K562 (cell line): ENCODE data around the gene CEND1. TPM values are rescaled to one million over a fixed set of nuclear protein-coding genes. Genes with fewer than 3 reads are reported as not detected.

ENCODE experiments used
- BRCA1 ChIP-seq, 2 experiments: fragments of 450-650 bp in 1 of 2; sonication (generic) in 1 of 2; formaldehyde crosslinking in 1 of 2; IDR thresholded peaks; 2 replicates each; pipeline versions ENCODE4 v1.5.0 to v1.6.1; 2017 to 2020; ENCODE audit warnings: mild to moderate bottlenecking in 1 of 2, missing genetic modification reagents in 1 of 2
- ERF ChIP-seq: fragments of 450-650 bp; formaldehyde crosslinking; IDR thresholded peaks from 2 replicates; pipeline ENCODE4 v1.4.0; 2020; ENCODE audit warnings: mild to moderate bottlenecking, mixed read lengths
- ILF3 ChIP-seq: fragments of 450-650 bp; IDR thresholded peaks from 2 replicates; pipeline ENCODE4 v1.6.1; 2018; ENCODE audit warnings: antibody characterized with exemption, mild to moderate bottlenecking, moderate library complexity, borderline replicate concordance
- MCM7 ChIP-seq, 2 experiments: fragments of 450-650 bp; IDR thresholded peaks; 2 replicates each; pipeline ENCODE4 v1.6.1; 2016 to 2018
- NR1H2 ChIP-seq: sonication (generic); formaldehyde crosslinking; IDR thresholded peaks from 2 replicates; pipeline ENCODE4 v1.4.0; 2020; ENCODE audit warnings: mild to moderate bottlenecking, missing genetic modification reagents
- PHF20 ChIP-seq: fragments of 450-650 bp; IDR thresholded peaks from 2 replicates; pipeline ENCODE4 v1.6.1; 2018; ENCODE audit not compliant: partially characterized antibody
- RBM39 ChIP-seq: fragments of 200-400 bp; formaldehyde crosslinking; optimal IDR thresholded peaks from 2 replicates; pipeline ENCODE3; 2018; ENCODE audit warnings: low read depth, low read length
- TBP ChIP-seq: optimal IDR thresholded peaks from 2 replicates; pipeline ENCODE3; 2011; ENCODE audit warnings: low read depth, low read length, improper control_type of control experiment
- ZNF318 ChIP-seq, 2 experiments: fragments of 450-650 bp; IDR thresholded peaks; 2 replicates each; pipeline ENCODE4 v1.6.1; 2016; ENCODE audit warnings: mild to moderate bottlenecking in 2 of 2, borderline replicate concordance in 1 of 2, low read depth in 1 of 2, moderate library complexity in 1 of 2
- ZNF512 ChIP-seq: IDR thresholded peaks from 2 replicates; pipeline ENCODE4 v1.6.1; 2016; ENCODE audit warnings: missing genetic modification characterization, missing compliant biosample characterization
- ZNF518B ChIP-seq: fragments of 250-450 bp; sonication (Bioruptor Pico); IDR thresholded peaks from 2 replicates; pipeline ENCODE4 v1.5.0; 2021; ENCODE audit warnings: mild to moderate bottlenecking, moderate library complexity
- polyA plus RNA-seq, 8 experiments: library from polyadenylated mRNA; depleted of rRNA in 4 of 8; stranded (reverse) in 5 of 8; unstranded in 3 of 8; fragments of >200 nt; fragmentation: Nextera tagmentation in 2 of 8; fragmentation: Illumina TruSeq in 1 of 8; extraction: Ambion mirVana in 2 of 8; extraction: Trizol in 1 of 8; gene quantifications; 2 replicates each; pipeline versions ENCODE4 v1.2.1 to v1.2.3, GENCODE V29; 2011 to 2014; ENCODE audit warnings: inconsistent platforms in 1 of 8, missing spikeins in 1 of 8
- total RNA-seq, 7 experiments: library from RNA; depleted of rRNA in 6 of 7; stranded (reverse); fragments of >200 nt in 6 of 7; fragmentation: Illumina TruSeq in 2 of 7; extraction: Trizol in 2 of 7; gene quantifications; 2 replicates each; pipeline versions ENCODE4 v1.2.1 to v1.2.3, GENCODE V29; 2011 to 2021; ENCODE audit warnings: low replicate concordance in 1 of 7

The CEND1 gene
- total and polyA plus RNA-seq, 9 of the 15 experiments (the other 6 are each of a cell fraction or from before 2014, with no cell fraction given) = 0.13 to 0.18 (median 0.16) TPM; not detected in 6

- no peak for TF ChIP-seq ZNF512
- TF ChIP-seq ILF3 = peak; percentile 78; the same call in 1 of the 2 replicates
- TF ChIP-seq ZNF518B (CRISPR knock-in tag) = no peak
- peak; percentile 51; the same call in 1 of the 2 replicates for TF ChIP-seq ERF (CRISPR knock-in tag)
- 0 out of 2 replicates have a peak, but pooled peaks have one; percentile 1 for TF ChIP-seq NR1H2
- no peak for TF ChIP-seq MCM7 (IDR thresholded peaks at IDR 0.05)
- no peak for TF ChIP-seq BRCA1 (IDR thresholded peaks at IDR 0.05)
- no peak for TF ChIP-seq BRCA1 (CRISPR knock-in tag; IDR thresholded peaks at IDR 0.05)
- TF ChIP-seq PHF20 = peak; percentile 38
- no peak for TF ChIP-seq ZNF318 (IDR thresholded peaks at IDR 0.05; ENCODE audit: borderline replicate concordance in 1 of 2, low read depth in 1 of 2)
- TF ChIP-seq TBP = peak; percentile 73
- no peak for TF ChIP-seq RBM39
These were observed 12.3 kb downstream of the CEND1 start, which contains the start of gene GATD1 (continued) for GRCh38 chr11:777288-778255.
